Small intestine (tissue), 7 donors: Measurements from ENCODE around the gene ZBED1. TPM values are rescaled to one million over a fixed set of nuclear protein-coding genes. Genes with fewer than 3 reads are reported as not detected.
A peak's percentile ranks its signal among the peaks of the same experiment; 100 is the strongest.

Experiments used
- DNase-seq, 2 donors: peaks; one replicate each; pipeline versions ENCODE4 v3.0.0 to v3.0.0-alpha.2; 2013
- FAIRE-seq: peaks from 2 replicates; lab custom pipeline; 2012; peaks lifted over from hg19 to GRCh38; lab: Jason Lieb, UNC
- H3K27ac ChIP-seq, 3 donors: one replicate each; pipeline ENCODE4 v1.5.1; 2013; ENCODE audit warnings: low read length in 2 of 3, mild to moderate bottlenecking in 2 of 3, control low read depth in 1 of 3, inconsistent platforms in 1 of 3, low read depth in 1 of 3, moderate library complexity in 1 of 3
- H3K27me3 ChIP-seq, 3 donors: one replicate each; pipeline ENCODE4 v1.6.1; 2013; ENCODE audit warnings: low read length in 3 of 3, inconsistent platforms in 1 of 3; ENCODE audit not compliant: control insufficient read depth in 3 of 3, insufficient read depth in 3 of 3
- H3K36me3 ChIP-seq, 3 donors: one replicate each; pipeline ENCODE4 v1.6.1; 2013; ENCODE audit warnings: low read length in 3 of 3, inconsistent platforms in 1 of 3, low read depth in 1 of 3, mild to moderate bottlenecking in 1 of 3, moderate library complexity in 1 of 3; ENCODE audit not compliant: control insufficient read depth in 3 of 3, insufficient read depth in 2 of 3
- H3K4me1 ChIP-seq, 3 donors: one replicate each; pipeline ENCODE4 v1.6.1; 2013; ENCODE audit warnings: low read length in 2 of 3, inconsistent platforms in 1 of 3, low read depth in 1 of 3, mild to moderate bottlenecking in 1 of 3, moderate library complexity in 1 of 3; ENCODE audit not compliant: control insufficient read depth in 3 of 3, insufficient read depth in 2 of 3
- H3K4me3 ChIP-seq, 3 donors: one replicate each; pipeline ENCODE4 v1.5.1; 2013; ENCODE audit warnings: low read length in 3 of 3, control low read depth in 1 of 3, inconsistent platforms in 1 of 3, low read depth in 1 of 3, mild to moderate bottlenecking in 1 of 3, moderate library complexity in 1 of 3
- H3K9me3 ChIP-seq, 2 donors: one replicate each; pipeline ENCODE4 v1.6.1; 2013; ENCODE audit warnings: low read depth in 1 of 2, low read length in 1 of 2; ENCODE audit not compliant: control insufficient read depth in 2 of 2, insufficient read depth in 1 of 2
- WGBS, 3 donors: extraction: QIAGEN DNeasy Blood & Tissue Kit; methylation state at CpG; one replicate each; pipeline ENCODE4 v1.1.7; 2013; 5-methylcytosine and 5-hydroxymethylcytosine counted together
- polyA plus RNA-seq, 4 donors: library from polyadenylated mRNA; stranded (reverse) in 3 of 4; unstranded in 1 of 4; fragments of 200-250 nt in 3 of 4; fragments of 120-200 nt in 1 of 4; gene quantifications; one replicate each; pipeline versions ENCODE4 v1.2.1 to v1.2.3, GENCODE V29; 2013
- donor health status: healthy with polysubstance abuse.
- donor health status: control.
- donor health status: control.
- donor health status: Bipolar disorder and iron deficiency.
- donor health status: healthy.

Gene ZBED1
- polyA plus RNA-seq, 4 donors, result 23.9 to 48.0 (median 30.3) TPM

GRCh38 chrX:2497961-2498780 is 2.6 kb downstream of the ZBED1 start:
- H3K4me3 ChIP-seq, result peak overlapping the region in 2 of 3 donors; percentile 84 to 98
- H3K36me3 ChIP-seq, result peaks cover 0 to 17% (median 3%) of the 10 kb centered on the region in 3 donors
- no peaks in the 10 kb centered on the region for H3K27me3 ChIP-seq
- FAIRE-seq, result no peak
- WGBS, 3 donors, result 14 to 38% (median 28%) methylated on average over 11 of the region's 11 CpGs
- no peaks in the 10 kb centered on the region for H3K9me3 ChIP-seq
- H3K27ac ChIP-seq, result peak overlapping the region; percentile 82 to 99 (median 94)
- H3K4me1 ChIP-seq, result peaks cover 0 to 22% (median 13%) of the 10 kb centered on the region in 3 donors
- peak; percentile 82 to 89 for DNase-seq

GRCh38 chrX:2495595-2495994 is 5.2 kb downstream of the ZBED1 start:
- no peaks in the 10 kb centered on the region for H3K9me3 ChIP-seq
- H3K4me3 ChIP-seq, result no peak overlapping the region
- no peak overlapping the region for H3K27ac ChIP-seq
- peaks cover 0 to 34% (median 8%) of the 10 kb centered on the region in 3 donors for H3K36me3 ChIP-seq
- 83 to 85% (median 83%) methylated on average over 14 of the region's 14 CpGs for WGBS, 3 donors
- no peaks in the 10 kb centered on the region for H3K27me3 ChIP-seq
- H3K4me1 ChIP-seq, result peaks cover 0 to 18% (median 15%) of the 10 kb centered on the region in 3 donors
- DNase-seq (no peak), FAIRE-seq (no peak)

DNA sequence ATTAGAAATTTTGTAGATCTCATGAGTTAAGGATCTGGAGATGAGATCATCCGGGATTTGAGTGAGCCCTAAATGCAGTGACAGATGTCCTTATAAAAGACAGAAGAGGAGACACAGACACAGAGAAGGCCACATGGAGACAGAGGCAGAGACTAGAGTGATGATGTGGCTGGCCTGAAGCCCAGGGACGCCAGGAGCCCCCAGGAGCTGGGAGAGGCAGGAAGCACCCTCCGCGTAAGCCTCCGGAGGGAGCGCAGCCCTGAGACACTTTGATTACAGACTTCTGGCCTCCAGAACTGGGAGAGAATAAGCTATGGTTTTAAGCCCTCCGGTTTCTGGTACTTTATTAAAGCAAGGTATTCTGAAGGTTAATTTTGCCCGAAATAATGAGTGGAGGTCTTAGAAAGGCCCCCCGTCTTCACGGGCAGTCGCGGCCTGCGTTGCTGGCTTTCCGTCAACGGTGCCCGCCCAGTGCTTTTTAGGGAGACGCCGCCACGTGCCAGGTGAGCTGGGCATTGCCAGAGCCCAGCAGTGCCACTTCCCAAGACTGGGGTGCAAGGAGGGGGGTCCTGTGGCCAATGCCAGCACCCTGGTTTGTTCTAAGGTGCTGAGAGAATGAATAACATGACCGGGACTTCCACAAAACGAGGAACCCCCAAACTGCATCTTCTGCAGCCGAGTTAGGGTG is 8.1 kb downstream of the ZBED1 start:
- DNase-seq, result no peak
- 84 to 93% (median 91%) methylated on average over 22 of the region's 22 CpGs for WGBS, 3 donors
- no peak overlapping the region for H3K4me3 ChIP-seq
- H3K27ac ChIP-seq, result no peak overlapping the region
- H3K36me3 ChIP-seq, result peaks cover 11 to 64% (median 12%) of the 10 kb centered on the region in 3 donors
- FAIRE-seq, result no peak
- peaks cover 0 to 7% (median 6%) of the 10 kb centered on the region in 3 donors for H3K4me1 ChIP-seq
- H3K27me3 ChIP-seq, result no peaks in the 10 kb centered on the region
- no peaks in the 10 kb centered on the region for H3K9me3 ChIP-seq

DNA sequence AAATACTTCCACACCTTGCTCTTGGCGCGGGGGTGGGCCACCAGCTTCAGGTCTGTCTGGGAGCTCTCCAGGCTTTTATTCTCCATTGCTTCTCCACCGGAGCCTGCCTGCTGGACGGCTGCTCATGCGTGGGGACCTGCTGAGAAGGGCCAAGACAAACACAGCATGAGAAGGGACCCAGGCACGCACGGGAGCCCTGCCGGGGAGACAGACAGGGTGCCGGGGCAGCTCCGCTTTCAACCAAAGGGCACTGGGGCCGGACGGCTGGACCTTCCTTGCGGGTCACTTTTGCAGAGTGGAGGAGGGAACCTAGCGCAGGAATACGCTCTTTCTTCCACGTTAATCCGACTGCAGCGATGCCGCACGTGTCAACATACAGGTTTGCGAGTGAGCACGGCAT is 10.1 kb downstream of the ZBED1 start:
- no peak overlapping the region for H3K4me3 ChIP-seq
- H3K27ac ChIP-seq, result no peak overlapping the region
- no peak for DNase-seq
- FAIRE-seq, result no peak
- peaks cover 0 to 2% (median 0%) of the 10 kb centered on the region in 3 donors for H3K4me1 ChIP-seq
- WGBS, 3 donors, result 94 to 96% (median 95%) methylated on average over 21 to 22 of the region's 22 CpGs
- no peaks in the 10 kb centered on the region for H3K27me3 ChIP-seq
- H3K9me3 ChIP-seq, result no peaks in the 10 kb centered on the region
- H3K36me3 ChIP-seq, result peaks cover 11 to 74% (median 17%) of the 10 kb centered on the region in 3 donors

GRCh38 chrX:2489446-2490445 is 11.0 kb downstream of the ZBED1 start:
- no peaks in the 10 kb centered on the region for H3K9me3 ChIP-seq
- DNase-seq (no peak), FAIRE-seq (no peak)
- peaks cover 7 to 75% (median 17%) of the 10 kb centered on the region in 3 donors for H3K36me3 ChIP-seq
- 97% methylated on average over 65 of the region's 65 CpGs for WGBS, 3 donors
- H3K4me1 ChIP-seq, result peaks cover 0 to 3% (median 2%) of the 10 kb centered on the region in 3 donors
- H3K27me3 ChIP-seq, result no peaks in the 10 kb centered on the region
- H3K27ac ChIP-seq, result no peak overlapping the region
- no peak overlapping the region for H3K4me3 ChIP-seq

- WGBS, 3 donors, result 96 to 98% (median 97%) methylated on average over 48 to 50 of the region's 50 CpGs
- H3K9me3 ChIP-seq, result no peaks in the 10 kb centered on the region
- no peak overlapping the region for H3K4me3 ChIP-seq
- H3K27ac ChIP-seq, result no peak overlapping the region
- no peaks in the 10 kb centered on the region for H3K27me3 ChIP-seq
- no peak for FAIRE-seq
- no peak for DNase-seq
- peaks cover 0 to 3% (median 2%) of the 10 kb centered on the region in 3 donors for H3K4me1 ChIP-seq
- peaks cover 7 to 81% (median 17%) of the 10 kb centered on the region in 3 donors for H3K36me3 ChIP-seq
Observed at GRCh38 chrX:2488621-2489285, 12.0 kb downstream of the ZBED1 start.

GRCh38 chrX:2487366-2487765 is 13.4 kb downstream of the ZBED1 start:
- Histone ChIP-seq H3K9me3 (no peaks in the 10 kb centered on the region), H3K27me3 (no peaks in the 10 kb centered on the region), H3K36me3 (peaks cover 4 to 73% (median 17%) of the 10 kb centered on the region in 3 donors), H3K4me1 (peaks cover 0 to 3% (median 2%) of the 10 kb centered on the region in 3 donors), H3K27ac (no peak overlapping the region), H3K4me3 (no peak overlapping the region)
- WGBS, 3 donors, result 83 to 92% (median 90%) methylated on average over 16 of the region's 16 CpGs
- no peak for DNase-seq
- FAIRE-seq, result no peak
